HEK293 (cell line): ENCODE data around the gene PPP3CA.

Experiments used
- CTCF ChIP-seq: fragments of 450-650 bp; formaldehyde crosslinking; IDR thresholded peaks from 2 replicates; pipeline ENCODE4 v1.5.1; 2016; ENCODE audit warnings: missing biosample characterization, missing genetic modification characterization
- REST ChIP-seq: fragments of 450-650 bp; formaldehyde crosslinking; IDR thresholded peaks from 2 replicates; pipeline ENCODE4 v1.5.1; 2016; ENCODE audit warnings: missing biosample characterization, missing genetic modification characterization
- SP2 ChIP-seq: fragments of 450-650 bp; formaldehyde crosslinking; IDR thresholded peaks from 2 replicates; pipeline ENCODE4 v1.5.1; 2016; ENCODE audit warnings: missing biosample characterization, missing genetic modification characterization
- ZNF175 ChIP-seq: fragments of 450-650 bp; formaldehyde crosslinking; IDR thresholded peaks from 2 replicates; pipeline ENCODE4 v1.5.1; 2016; ENCODE audit warnings: missing biosample characterization, missing genetic modification characterization
- ZNF184 ChIP-seq: fragments of 450-650 bp; IDR thresholded peaks from 2 replicates; pipeline ENCODE4 v1.5.1; 2018; ENCODE audit warnings: missing biosample characterization, mild to moderate bottlenecking, missing genetic modification characterization
- ZNF768 ChIP-seq: fragments of 450-650 bp; formaldehyde crosslinking; IDR thresholded peaks from 2 replicates; pipeline ENCODE4 v1.5.1; 2018; ENCODE audit warnings: missing biosample characterization, mild to moderate bottlenecking, missing genetic modification characterization

GRCh38 chr4:101175896-101176676, 171.2 kb downstream of the PPP3CA start:
- no peak for TF ChIP-seq CTCF (tag by site-specific recombination)
- TF ChIP-seq ZNF768 (tag by site-specific recombination), result no peak
- TF ChIP-seq SP2, result no peak
- no peak for TF ChIP-seq ZNF184 (tag by site-specific recombination)
- no peak for TF ChIP-seq REST (tag by site-specific recombination)
- TF ChIP-seq ZNF175 (tag by site-specific recombination), result no peak
